Mucosa of stomach (tissue), 1 donor: ENCODE results near the gene ATOH8.
"Not testable (repeated sequence)": the region's sequence is repeated elsewhere in the genome, so short reads cannot be mapped to it uniquely, and the experiment has no call there.

Experiments used
- H3K27me3 ChIP-seq: one replicate; pipeline ENCODE4 v1.7.0; 2013; ENCODE audit warnings: mild to moderate bottlenecking, low read length; ENCODE audit not compliant: control insufficient read depth, insufficient read depth
- H3K36me3 ChIP-seq: one replicate; pipeline ENCODE4 v1.7.0; 2013; ENCODE audit warnings: low read length; ENCODE audit not compliant: control insufficient read depth, insufficient read depth
- H3K4me1 ChIP-seq: one replicate; pipeline ENCODE4 v1.7.0; 2013; ENCODE audit warnings: mild to moderate bottlenecking, low read length; ENCODE audit not compliant: control insufficient read depth, insufficient read depth
- H3K4me3 ChIP-seq: one replicate; pipeline ENCODE4 v1.7.0; 2013; ENCODE audit warnings: low read length
- H3K9ac ChIP-seq: one replicate; pipeline ENCODE4 v1.7.0; 2013; ENCODE audit warnings: mild to moderate bottlenecking, low read length, moderate library complexity
- H3K9me3 ChIP-seq: one replicate; pipeline ENCODE4 v1.7.0; 2013; ENCODE audit warnings: mild to moderate bottlenecking, low read length, moderate library complexity; ENCODE audit not compliant: control insufficient read depth
- donor health status: Pancreatic carcinoma.

ATOH8 gene

GRCh38 chr2:85712336-85712735 lies 41.5 kb upstream of the ATOH8 start:
- H3K4me1 ChIP-seq = peaks cover 42% of the 10 kb centered on the region
- H3K27me3 ChIP-seq = no peaks in the 10 kb centered on the region
- no peaks in the 10 kb centered on the region for H3K9me3 ChIP-seq
- H3K36me3 ChIP-seq = no peaks in the 10 kb centered on the region
- H3K4me3 ChIP-seq = no peak overlapping the region
- no peak overlapping the region for H3K9ac ChIP-seq

- Histone ChIP-seq H3K9me3 (no peaks in the 10 kb centered on the region), H3K36me3 (no peaks in the 10 kb centered on the region), H3K9ac (no peak overlapping the region), H3K4me1 (peaks cover 49% of the 10 kb centered on the region), H3K4me3 (no peak overlapping the region), H3K27me3 (no peaks in the 10 kb centered on the region)
Measured at GRCh38 chr2:85712849-85713612, 40.8 kb upstream of the ATOH8 start.

- Histone ChIP-seq H3K4me1 (peaks cover 56% of the 10 kb centered on the region), H3K9me3 (no peaks in the 10 kb centered on the region), H3K27me3 (no peaks in the 10 kb centered on the region), H3K9ac (peak overlapping the region; percentile 3), H3K36me3 (no peaks in the 10 kb centered on the region), H3K4me3 (no peak overlapping the region)
Measured at GRCh38 chr2:85713836-85714235, 40.0 kb upstream of the ATOH8 start.

- not testable (repeated sequence) for H3K4me3 ChIP-seq, H3K9me3 ChIP-seq, H3K27me3 ChIP-seq, H3K36me3 ChIP-seq
- peak overlapping the region; percentile 3 for H3K9ac ChIP-seq
- H3K4me1 ChIP-seq = peaks cover 61% of the 10 kb centered on the region
Measured at GRCh38 chr2:85714421-85714820, 39.4 kb upstream of the ATOH8 start.

GRCh38 chr2:85714841-85715240 lies 39.0 kb upstream of the ATOH8 start:
- Histone ChIP-seq H3K27me3 (no peaks in the 10 kb centered on the region), H3K4me3 (no peak overlapping the region), H3K4me1 (peaks cover 65% of the 10 kb centered on the region)

GRCh38 chr2:85716346-85716914 lies 37.4 kb upstream of the ATOH8 start:
- no peak overlapping the region for H3K9ac ChIP-seq
- H3K4me1 ChIP-seq = peaks cover 50% of the 10 kb centered on the region
- no peaks in the 10 kb centered on the region for H3K9me3 ChIP-seq
- no peak overlapping the region for H3K4me3 ChIP-seq
- no peaks in the 10 kb centered on the region for H3K27me3 ChIP-seq
- H3K36me3 ChIP-seq = no peaks in the 10 kb centered on the region

More at GRCh38 chr2:85714841-85715240, 39.0 kb upstream of the ATOH8 start:
- Histone ChIP-seq H3K36me3 (no peaks in the 10 kb centered on the region), H3K9ac (no peak overlapping the region), H3K9me3 (no peaks in the 10 kb centered on the region)

GRCh38 chr2:85717308-85718008 lies 36.3 kb upstream of the ATOH8 start:
- peaks cover 41% of the 10 kb centered on the region for H3K4me1 ChIP-seq
- no peaks in the 10 kb centered on the region for H3K27me3 ChIP-seq
- H3K9me3 ChIP-seq = no peaks in the 10 kb centered on the region
- no peak overlapping the region for H3K4me3 ChIP-seq
- no peaks in the 10 kb centered on the region for H3K36me3 ChIP-seq
- H3K9ac ChIP-seq = no peak overlapping the region

- H3K9ac ChIP-seq = no peak overlapping the region
- H3K4me3 ChIP-seq = no peak overlapping the region
- no peaks in the 10 kb centered on the region for H3K27me3 ChIP-seq
- H3K36me3 ChIP-seq = no peaks in the 10 kb centered on the region
- no peaks in the 10 kb centered on the region for H3K9me3 ChIP-seq
- H3K4me1 ChIP-seq = peaks cover 35% of the 10 kb centered on the region
Measured at GRCh38 chr2:85718009-85718391, 35.8 kb upstream of the ATOH8 start.

GRCh38 chr2:85718885-85719492 lies 34.8 kb upstream of the ATOH8 start:
- H3K9ac ChIP-seq = no peak overlapping the region
- H3K4me1 ChIP-seq = peaks cover 27% of the 10 kb centered on the region
- H3K4me3 ChIP-seq = no peak overlapping the region
- H3K27me3 ChIP-seq = no peaks in the 10 kb centered on the region
- no peaks in the 10 kb centered on the region for H3K36me3 ChIP-seq
- H3K9me3 ChIP-seq = no peaks in the 10 kb centered on the region

- Histone ChIP-seq H3K4me3 (no peak overlapping the region), H3K36me3 (no peaks in the 10 kb centered on the region), H3K4me1 (peaks cover 24% of the 10 kb centered on the region), H3K9ac (no peak overlapping the region), H3K27me3 (no peaks in the 10 kb centered on the region), H3K9me3 (no peaks in the 10 kb centered on the region)
Measured at GRCh38 chr2:85719609-85720240, 34.1 kb upstream of the ATOH8 start.

GRCh38 chr2:85720533-85720932 lies 33.3 kb upstream of the ATOH8 start:
- Histone ChIP-seq H3K9me3 (no peaks in the 10 kb centered on the region), H3K4me3 (no peak overlapping the region), H3K9ac (no peak overlapping the region), H3K27me3 (no peaks in the 10 kb centered on the region), H3K4me1 (peaks cover 24% of the 10 kb centered on the region), H3K36me3 (no peaks in the 10 kb centered on the region)
